GM19397 (cell line): ENCODE results near the gene MPDZ.
"Not testable (repeated sequence)": the region's sequence is repeated elsewhere in the genome, so short reads cannot be mapped to it uniquely, and the experiment has no call there.

ENCODE experiments used
- ATAC-seq: cut with Tn5 transposase; IDR thresholded peaks from one replicate; pipeline ENCODE4 v1.9.1; 2021; ENCODE audit warnings: mild to moderate bottlenecking, moderate library complexity; ENCODE audit not compliant: unreplicated experiment

The MPDZ gene

DNA sequence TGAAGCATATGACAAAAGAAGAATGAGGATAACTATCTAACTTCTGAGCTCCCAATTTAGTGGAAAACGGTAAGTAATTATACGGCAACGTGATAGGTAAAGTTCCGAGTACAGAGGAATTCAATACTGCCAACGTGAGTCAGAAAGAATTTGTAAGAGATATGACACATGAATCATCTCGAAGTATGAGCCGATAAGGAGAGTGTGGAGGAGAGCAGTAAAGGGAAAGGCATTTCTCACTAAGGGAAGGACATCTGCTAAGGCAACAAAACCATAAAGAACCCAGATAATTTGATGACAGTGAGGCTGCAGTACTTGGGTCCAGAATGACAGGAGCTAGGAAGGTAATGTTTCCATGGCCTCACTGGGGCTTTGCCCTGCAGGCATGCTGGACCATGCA, 11.0 kb downstream of the MPDZ start:
- ATAC-seq: no peak

GRCh38 chr9:13267743-13268142, 11.7 kb downstream of the MPDZ start:
- ATAC-seq: no peak

GRCh38 chr9:13266167-13266566, 13.3 kb downstream of the MPDZ start:
- no peak for ATAC-seq

DNA sequence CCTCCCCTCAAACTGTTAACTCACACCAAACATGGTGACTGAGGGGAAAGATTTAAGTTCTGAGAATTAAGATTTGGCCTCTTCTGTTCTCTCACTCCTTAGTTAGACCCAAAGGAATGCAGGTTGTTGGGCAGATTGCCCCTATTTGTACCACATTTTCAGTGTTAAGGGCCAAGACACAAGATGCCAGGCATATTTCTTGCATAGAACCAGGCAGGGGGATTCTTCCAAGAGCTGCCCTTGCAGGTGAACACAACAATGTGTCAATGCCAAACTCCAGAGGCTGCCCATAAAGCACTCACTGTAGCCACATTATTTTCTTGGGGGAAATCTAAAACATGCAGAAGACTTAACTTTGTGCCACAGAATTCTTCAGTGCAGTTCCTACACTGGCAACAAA, 14.7 kb downstream of the MPDZ start:
- no peak for ATAC-seq

- ATAC-seq: no peak
These were observed 16.0 kb downstream of the MPDZ start for GRCh38 chr9:13263511-13263910.

DNA sequence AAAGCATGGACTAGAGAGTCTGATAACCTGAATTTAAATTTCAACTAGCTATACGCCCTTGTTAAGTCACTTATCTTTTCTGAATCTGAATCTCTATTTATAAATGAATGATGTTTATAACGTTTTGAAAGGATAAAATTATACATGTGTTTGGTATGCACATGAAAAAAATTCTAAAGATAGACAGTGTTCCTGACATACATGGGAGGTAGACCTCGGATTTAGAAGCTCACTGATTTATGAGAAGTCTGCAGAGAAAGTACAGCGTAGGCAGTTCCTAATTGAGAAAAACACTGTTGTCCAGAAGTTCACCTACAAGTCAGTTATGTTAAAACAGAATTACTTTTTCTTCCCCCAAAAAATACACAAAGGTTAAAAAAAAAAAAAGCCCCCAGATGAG, 26.6 kb downstream of the MPDZ start:
- ATAC-seq: no peak

- ATAC-seq: no peak
These were observed 35.3 kb downstream of the MPDZ start for GRCh38 chr9:13244181-13244580.

- ATAC-seq: no peak
These were observed 38.2 kb downstream of the MPDZ start for GRCh38 chr9:13241283-13241682.

- no peak for ATAC-seq
These were observed 39.8 kb downstream of the MPDZ start for GRCh38 chr9:13239660-13240059.

GRCh38 chr9:13239208-13239607, 40.3 kb downstream of the MPDZ start:
- ATAC-seq: no peak

- ATAC-seq: no peak
These were observed 44.6 kb downstream of the MPDZ start for GRCh38 chr9:13234932-13235331.

DNA sequence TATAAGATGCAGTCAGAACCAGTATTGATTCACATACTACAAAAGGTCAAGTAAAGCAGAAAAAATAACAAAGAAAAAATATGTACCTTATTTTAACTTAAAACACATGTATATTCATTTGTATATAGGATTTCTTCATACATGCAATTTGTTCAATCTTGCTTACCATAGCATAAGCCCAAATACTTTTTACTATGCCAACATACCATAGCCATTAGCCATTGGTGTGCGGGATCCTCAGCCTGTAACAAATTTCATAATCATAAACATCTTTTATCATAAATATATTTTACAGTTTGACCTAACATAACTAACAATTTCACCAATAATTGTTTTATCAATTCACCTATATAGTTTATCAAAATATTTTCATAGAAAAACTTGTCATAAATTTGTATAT, 51.1 kb downstream of the MPDZ start:
- no peak for ATAC-seq

DNA sequence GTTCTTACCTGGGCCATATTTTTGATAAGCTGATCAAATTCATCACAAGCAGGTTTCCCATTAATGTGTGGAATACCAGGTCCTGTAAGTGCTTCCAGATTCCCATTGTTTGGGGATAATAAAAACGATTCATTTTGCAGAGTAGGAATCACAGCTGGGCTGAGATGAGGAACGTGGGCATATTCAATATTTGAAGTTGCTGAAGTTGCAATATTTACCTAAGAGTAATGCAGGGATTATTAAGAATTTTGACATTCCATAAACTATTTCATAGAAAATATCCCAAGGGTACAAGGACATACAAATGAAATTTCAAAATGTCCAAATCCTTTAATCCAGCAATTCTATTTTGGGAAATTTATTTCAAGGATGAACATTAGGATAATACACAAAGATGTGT, 55.1 kb downstream of the MPDZ start:
- ATAC-seq: no peak

- ATAC-seq: not testable (repeated sequence)
These were observed 56.8 kb downstream of the MPDZ start for GRCh38 chr9:13222733-13223132.

DNA sequence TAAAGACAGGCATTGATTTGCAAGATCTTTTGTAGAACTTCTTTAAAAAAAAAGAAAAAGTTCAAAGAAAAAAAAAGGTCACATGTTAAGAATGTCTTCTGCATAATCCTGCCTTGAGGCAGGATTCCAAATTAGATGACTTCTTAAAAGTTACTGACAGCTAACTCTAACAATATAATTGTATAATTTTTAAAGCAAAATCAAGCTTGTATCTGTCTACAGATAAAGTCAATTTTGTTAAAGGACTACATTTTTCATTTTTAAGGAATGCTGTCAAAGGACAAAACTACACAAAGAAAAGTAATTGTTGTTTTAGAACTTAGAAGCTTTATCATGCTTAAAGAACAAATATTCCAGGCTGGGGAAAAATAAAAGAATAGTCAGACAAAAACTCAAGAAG, 57.8 kb downstream of the MPDZ start:
- ATAC-seq: no peak

- ATAC-seq: no peak
These were observed 58.7 kb downstream of the MPDZ start for GRCh38 chr9:13220837-13221236.

DNA sequence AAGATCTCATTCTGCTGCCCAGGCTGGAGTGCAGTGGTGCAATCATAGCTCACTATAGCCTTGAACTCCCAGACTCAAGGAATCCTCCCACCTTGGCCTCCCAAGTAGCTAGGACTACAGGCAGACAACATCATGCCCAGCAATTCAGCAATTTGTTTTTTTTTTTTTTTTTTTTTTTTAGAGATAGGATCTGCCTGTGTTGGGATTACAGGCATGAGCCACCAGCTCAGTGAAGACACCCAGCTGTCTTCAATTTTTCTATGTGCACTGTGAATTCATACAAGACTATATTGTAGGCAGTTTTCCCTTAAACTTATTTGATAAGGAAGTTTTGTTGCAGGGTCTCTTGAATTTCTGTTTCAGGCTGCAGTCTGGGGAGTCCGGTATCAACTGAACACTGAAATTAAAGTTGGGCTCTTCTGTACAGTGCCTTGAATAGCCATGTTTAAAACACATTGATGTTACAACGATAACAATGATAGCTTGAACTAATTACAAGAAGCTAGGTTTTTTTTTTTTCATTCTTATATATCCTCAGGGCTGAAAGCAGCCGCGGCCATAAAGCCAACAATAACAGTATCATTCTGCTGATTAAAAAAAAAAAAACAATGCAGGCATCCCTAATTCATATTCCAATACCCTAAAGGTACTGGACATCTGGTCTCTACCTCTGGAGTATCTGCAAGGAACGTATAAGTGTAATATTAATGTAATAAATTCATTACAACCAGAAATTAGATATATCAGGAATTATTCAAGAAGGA, 63.5 kb downstream of the MPDZ start:
- no peak for ATAC-seq

DNA sequence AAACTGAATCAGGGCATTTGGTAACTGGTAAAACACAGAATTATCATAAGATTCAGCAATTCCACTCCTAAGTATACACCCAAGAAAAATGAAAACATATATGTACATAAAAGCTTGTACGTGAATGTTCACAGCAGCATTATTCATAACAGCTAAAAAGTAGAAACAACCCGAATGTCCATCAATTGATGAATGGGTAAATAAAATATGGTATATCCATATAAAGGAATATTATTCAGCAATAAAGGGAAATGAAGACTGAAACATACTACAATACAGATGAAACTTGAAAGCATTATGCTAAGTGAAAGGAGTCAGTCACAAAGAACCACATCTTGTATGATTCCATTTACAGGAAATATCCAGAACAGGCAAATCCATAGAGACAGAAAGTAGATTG, 65.5 kb downstream of the MPDZ start:
- ATAC-seq: no peak

- ATAC-seq: no peak
These were observed 66.2 kb downstream of the MPDZ start for GRCh38 chr9:13213337-13213736.

DNA sequence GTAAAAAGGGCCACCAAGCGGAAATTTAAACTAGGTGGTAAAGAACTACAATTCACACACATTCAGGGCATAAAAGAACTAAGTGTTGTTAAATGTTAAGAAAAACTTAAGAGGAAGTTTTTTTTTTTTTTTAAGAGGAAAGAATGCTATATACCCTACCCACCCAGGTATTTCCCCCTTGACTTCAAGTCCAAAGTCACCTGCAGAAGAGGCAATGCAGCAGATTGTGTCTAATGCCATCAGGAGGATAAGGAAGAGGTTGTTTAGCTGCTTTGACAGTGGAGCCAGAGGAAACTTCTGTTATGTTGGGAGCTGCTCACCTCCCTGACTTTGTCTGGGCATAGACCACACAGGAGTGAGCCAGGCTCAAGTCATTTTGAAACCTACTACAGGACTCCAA, 69.2 kb downstream of the MPDZ start:
- no peak for ATAC-seq

GRCh38 chr9:13209498-13209897, 70.0 kb downstream of the MPDZ start:
- no peak for ATAC-seq

DNA sequence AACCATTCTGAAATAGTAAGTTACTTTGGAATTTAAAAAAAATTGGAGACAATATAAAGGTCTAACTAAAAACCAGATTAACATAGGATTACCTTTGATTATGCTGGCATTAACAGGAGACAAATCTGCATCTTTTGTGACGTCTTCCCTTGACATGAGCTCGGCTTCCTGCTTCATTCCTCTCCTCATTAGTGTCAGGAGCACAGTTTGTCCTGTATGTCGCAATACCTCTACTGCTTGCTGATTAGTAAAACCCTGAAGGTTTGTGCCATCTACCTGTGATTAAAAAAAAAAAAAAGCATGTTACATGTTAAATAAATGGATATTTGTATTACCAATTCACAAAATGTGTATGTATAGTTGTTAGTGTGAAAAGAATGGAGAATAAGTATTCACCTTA, 73.7 kb downstream of the MPDZ start:
- ATAC-seq: no peak

DNA sequence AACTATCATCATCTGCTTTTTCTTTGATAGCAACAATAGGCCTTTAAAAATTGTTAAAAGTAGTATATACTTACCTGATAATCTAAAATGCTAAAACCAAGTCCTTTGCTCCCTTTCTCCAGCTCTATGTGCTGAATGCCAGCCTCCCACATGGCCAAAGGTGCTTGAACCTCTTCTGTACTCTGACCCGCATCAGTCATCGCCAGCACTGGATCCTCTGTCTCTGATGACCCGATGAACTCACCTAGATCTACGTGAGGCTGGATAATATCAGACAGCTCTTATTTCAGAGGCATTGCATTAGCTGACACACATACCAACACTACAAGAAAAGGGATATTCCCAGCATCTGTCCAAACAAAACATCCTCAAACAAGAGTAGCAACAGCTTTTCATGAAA, 89.5 kb downstream of the MPDZ start:
- ATAC-seq: no peak
